ENCODE data around the gene ATP5F1B.

ATP5F1B gene

GRCh38 chr12:56645201-56645716 is 525 bp downstream of the ATP5F1B start:
- DNase-seq = no peak

GRCh38 chr12:56644654-56645053 is 1.1 kb downstream of the ATP5F1B start:
- no peak for DNase-seq

- DNase-seq = no peak
These were observed 4.6 kb downstream of the ATP5F1B start for GRCh38 chr12:56641219-56641618.

- no peak for DNase-seq
These were observed 8.2 kb downstream of the ATP5F1B start for GRCh38 chr12:56637621-56638020.

- DNase-seq = peak; percentile 98
These were observed 8.9 kb downstream of the ATP5F1B start for GRCh38 chr12:56636675-56637540.

GRCh38 chr12:56635806-56636674 is 9.7 kb downstream of the ATP5F1B start:
- peak; percentile 79 for DNase-seq

GRCh38 chr12:56634837-56635791 is 10.7 kb downstream of the ATP5F1B start:
- DNase-seq = peak; percentile 56

GRCh38 chr12:56634242-56634836 is 11.4 kb downstream of the ATP5F1B start:
- peak; percentile 13 for DNase-seq

- no peak for DNase-seq
These were observed 12.1 kb downstream of the ATP5F1B start for GRCh38 chr12:56633468-56634241.

GRCh38 chr12:56632701-56633467 is 12.9 kb downstream of the ATP5F1B start:
- no peak for DNase-seq

GRCh38 chr12:56631790-56632700 is 13.7 kb downstream of the ATP5F1B start:
- DNase-seq = peak; percentile 37

GRCh38 chr12:56630180-56630632 is 15.6 kb downstream of the ATP5F1B start, which contains the start of gene BAZ2A:
TSS of gene BAZ2A (minus strand) at chr12:56630326. CDS start at chr12:56617530, 12,796 bp downstream.
- peak; percentile 78 for DNase-seq

GRCh38 chr12:56629459-56630179 is 16.2 kb downstream of the ATP5F1B start:
- peak; percentile 37 for DNase-seq

GRCh38 chr12:56628671-56629458 is 16.9 kb downstream of the ATP5F1B start:
- DNase-seq = peak; percentile 57

- DNase-seq = no peak
These were observed 19.1 kb downstream of the ATP5F1B start for GRCh38 chr12:56626701-56627100.

GRCh38 chr12:56622535-56622934 is 23.2 kb downstream of the ATP5F1B start:
- no peak for DNase-seq

- DNase-seq = no peak
These were observed 28.9 kb downstream of the ATP5F1B start for GRCh38 chr12:56616925-56617324.

Measured in T-helper 9 cell (primary cell).